Stimulated activated CD8-positive, alpha-beta memory T cell treated with anti-CD3 and anti-CD28 coated beads, Interleukin-4, amount 100 ng/mL, for 24 hours (primary cell): ENCODE data around the gene YBX2.
"Not testable (repeated sequence)": the region's sequence is repeated elsewhere in the genome, so short reads cannot be mapped to it uniquely, and the experiment has no call there.

Source experiments
- DNase-seq: peaks from one replicate; pipeline ENCODE4 v3.0.0-alpha.2; 2020; ENCODE audit warnings: low read depth

YBX2 gene

GRCh38 chr17:7294614-7295153 lies at the start of gene YBX2:
Gene YBX2, minus strand, starts transcription at chr17:7294639. Its CDS starts 139 bp downstream, at chr17:7294500.
- DNase-seq: peak; percentile 69

DNA sequence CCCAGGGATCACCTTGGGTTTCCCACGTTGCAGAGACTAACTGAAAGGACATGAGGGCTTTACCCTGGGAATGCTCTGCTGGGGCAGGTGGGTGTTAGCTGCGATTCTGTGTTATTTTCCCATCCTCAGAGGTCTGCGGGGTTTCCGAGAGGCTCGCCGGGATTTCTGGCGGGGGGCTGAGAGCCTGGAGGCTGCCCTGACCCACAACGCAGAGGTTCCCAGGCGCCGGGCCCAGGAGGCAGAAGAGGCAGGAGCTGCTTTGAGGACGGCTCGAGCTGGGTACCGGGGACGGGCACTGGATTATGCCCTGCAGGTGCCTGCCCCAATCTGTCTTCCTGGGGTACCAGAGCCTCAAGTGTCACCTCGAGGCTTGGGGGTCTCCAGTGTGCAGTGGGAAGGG lies 48.8 kb upstream of the YBX2 start:
- DNase-seq: no peak

- no peak for DNase-seq
Observed at GRCh38 chr17:7341842-7342241, 47.4 kb upstream of the YBX2 start.

DNA sequence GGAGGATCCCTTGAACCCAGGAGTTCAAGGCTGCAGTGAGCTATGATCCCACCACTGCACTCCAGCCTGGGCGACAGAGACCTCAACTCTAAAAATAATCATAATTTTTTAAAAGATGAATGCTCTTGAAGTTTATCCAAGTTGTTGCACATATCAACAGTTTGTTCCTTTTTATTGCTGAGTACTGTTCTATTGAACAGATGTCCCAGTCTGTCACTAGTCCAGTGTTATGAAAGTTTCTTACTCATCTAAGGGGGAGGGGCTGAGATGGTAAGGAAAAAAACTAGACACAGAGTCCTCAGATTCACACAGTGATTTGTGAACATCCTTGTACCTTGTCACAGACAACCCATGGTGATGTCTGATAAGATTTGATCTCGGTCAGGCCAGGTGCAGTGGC lies 45.7 kb upstream of the YBX2 start:
- DNase-seq: no peak

- DNase-seq: not testable (repeated sequence)
Observed at GRCh38 chr17:7337600-7337999, 43.2 kb upstream of the YBX2 start.

GRCh38 chr17:7336240-7337175 lies 42.1 kb upstream of the YBX2 start, which contains the start of gene ACAP1:
Gene ACAP1, plus strand, starts transcription at chr17:7336529. Its CDS starts 206 bp downstream, at chr17:7336735.
- peak; percentile 85 for DNase-seq

DNA sequence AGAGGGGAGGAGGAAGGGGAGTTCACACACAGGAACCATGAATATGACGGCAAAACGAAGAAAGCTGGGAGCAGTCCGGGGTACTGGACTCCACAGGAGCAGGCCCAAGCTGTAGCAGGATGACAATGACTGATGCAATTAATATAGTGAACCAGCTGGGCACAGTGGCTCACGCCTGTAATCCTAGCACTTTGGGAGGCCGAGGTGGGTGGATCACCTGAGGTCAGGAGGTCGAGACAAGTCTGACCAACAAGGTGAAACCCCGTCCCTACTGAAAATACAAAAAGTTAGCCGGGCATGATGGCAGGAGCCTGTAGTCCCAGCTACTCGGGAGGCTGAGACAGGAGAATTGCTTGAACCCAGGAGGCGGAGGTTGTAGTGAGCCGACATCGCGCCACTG lies 41.3 kb upstream of the YBX2 start:
- not testable (repeated sequence) for DNase-seq

DNA sequence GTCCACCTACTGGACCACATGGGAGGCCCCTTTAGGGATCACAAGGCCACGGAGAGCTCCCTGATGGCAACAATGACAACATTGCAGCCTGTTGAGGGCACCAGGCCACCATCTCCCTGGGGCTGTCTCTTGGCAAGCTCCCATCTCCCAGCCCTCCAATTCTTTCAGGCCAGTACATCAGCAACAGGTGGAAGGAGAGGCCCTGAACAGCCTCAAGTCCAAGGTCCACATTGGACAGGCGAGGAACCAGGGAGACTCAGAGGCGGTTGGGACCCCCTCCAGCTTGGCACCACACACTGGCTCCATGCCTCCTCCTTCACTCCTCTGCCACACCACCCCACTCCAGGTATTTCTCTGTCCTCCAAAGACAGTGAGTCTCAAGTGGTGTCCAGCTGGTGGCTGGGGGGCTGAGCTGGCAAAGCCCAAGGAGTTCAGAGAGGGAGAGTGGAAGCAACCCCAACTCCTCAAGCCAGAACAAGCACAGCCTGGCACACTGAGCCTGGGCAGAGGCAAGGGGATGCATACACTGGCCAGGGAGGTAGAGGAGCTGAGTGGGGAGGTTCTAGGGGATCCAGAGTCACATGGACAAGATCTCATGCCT lies 40.6 kb upstream of the YBX2 start:
- DNase-seq: no peak

DNA sequence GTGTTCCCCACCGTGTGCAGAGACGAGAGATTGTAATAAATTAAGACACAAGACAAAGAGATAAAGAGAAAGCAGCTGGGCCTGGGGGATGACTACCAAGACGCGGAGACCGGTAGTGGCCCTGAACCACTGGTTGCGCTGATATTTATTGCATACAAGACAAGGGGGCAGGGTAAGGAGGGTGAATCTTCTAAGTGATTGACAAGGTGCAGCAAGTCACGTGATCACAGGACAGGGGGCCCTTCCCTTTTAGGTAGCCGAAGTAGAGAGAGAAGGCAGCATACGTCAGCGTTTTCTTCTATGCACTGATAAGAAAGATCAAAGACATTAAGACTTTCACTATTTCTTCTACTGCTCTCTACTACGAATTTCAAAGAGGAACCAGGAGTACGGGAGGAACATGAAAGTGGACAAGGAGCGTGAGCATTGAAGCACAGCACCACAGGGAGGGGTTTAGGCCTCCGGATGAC lies 38.2 kb upstream of the YBX2 start:
- not testable (repeated sequence) for DNase-seq

- DNase-seq: no peak
Observed at GRCh38 chr17:7332111-7332510, 37.7 kb upstream of the YBX2 start.

DNA sequence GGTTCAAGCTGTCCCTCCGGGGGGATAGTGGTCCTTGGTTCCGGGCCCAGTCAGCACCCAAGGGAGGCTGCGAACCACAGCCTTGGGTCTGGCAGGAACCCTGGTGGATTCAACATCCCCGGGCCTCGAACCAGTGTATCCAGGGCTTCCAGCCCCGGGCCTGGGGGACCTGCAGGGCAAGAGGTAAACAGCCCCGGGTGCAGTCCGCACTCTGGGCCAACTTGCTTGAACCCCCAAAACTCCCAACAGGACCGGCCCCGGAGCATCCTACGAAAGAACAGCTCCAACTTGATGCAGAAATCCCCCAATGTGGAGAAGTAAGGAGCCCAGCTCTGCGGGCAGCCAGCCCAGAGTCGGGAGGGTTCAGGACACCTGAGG lies 36.2 kb upstream of the YBX2 start:
- DNase-seq: no peak

GRCh38 chr17:7329997-7330637 lies 35.7 kb upstream of the YBX2 start:
- peak; percentile 75 for DNase-seq

- DNase-seq: peak; percentile 94
Observed at GRCh38 chr17:7329374-7329996, 35.0 kb upstream of the YBX2 start.

DNA sequence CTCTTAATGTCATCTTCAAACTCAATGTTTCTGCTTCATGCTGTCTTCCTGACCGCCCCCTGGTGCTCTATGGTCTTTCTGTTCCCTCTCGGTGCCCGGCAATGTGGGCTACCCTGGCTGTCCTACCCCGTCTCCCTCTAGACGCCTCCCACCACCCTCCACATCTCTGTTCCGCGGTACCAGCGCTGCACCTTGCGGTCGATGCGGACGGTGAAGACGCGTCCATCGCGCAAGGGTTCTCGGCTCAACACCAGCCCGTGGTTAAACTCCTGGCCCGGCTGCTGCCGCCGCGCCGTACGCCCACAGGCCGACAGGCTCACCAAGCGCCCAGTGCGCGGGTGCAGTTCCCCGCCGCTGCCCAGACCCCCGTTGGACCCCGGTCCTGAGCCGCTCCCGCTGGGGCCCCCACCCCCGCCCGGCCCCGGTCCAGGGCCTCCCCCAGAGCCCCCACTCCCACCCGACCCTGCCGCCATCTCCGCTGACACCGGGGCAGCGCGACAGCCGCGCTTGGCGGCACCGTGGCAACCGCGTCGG lies 34.5 kb upstream of the YBX2 start, which contains the start of gene NEURL4:
NEURL4 (minus strand) TSS at position 496 of the 534 bp plus-strand sequence; CDS start at position 473, 23 bp downstream.
- no peak for DNase-seq

GRCh38 chr17:7328009-7328408 lies 33.6 kb upstream of the YBX2 start:
- DNase-seq: no peak

- no peak for DNase-seq
Observed at GRCh38 chr17:7327501-7327900, 33.1 kb upstream of the YBX2 start.

- no peak for DNase-seq
Observed at GRCh38 chr17:7327056-7327455, 32.6 kb upstream of the YBX2 start.

GRCh38 chr17:7326186-7326585 lies 31.7 kb upstream of the YBX2 start:
- DNase-seq: no peak

DNA sequence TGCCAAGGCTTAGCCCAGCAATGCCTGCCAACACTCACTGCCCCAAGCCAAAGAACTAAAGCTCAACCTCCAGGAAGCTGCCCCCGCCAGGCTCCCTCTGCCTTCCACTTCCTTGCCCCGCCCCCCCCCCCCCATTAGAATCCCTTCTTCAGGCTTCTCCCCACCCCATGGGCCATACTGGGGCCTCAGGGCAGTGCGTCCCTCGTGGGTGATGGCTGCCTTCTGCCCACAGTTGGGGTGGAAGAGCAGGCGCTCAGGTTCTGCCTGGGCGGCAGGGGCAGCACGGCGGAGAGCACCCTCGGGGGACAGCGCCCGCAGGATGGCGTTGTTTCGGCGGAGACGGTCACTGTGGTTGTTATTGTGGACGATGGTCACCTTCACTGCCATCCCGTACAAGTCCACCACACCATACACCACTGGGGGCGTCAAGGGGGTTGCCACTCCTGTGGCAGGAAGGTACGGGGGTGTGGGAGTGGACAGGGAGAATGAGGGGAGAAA lies 30.6 kb upstream of the YBX2 start:
- DNase-seq: no peak

DNA sequence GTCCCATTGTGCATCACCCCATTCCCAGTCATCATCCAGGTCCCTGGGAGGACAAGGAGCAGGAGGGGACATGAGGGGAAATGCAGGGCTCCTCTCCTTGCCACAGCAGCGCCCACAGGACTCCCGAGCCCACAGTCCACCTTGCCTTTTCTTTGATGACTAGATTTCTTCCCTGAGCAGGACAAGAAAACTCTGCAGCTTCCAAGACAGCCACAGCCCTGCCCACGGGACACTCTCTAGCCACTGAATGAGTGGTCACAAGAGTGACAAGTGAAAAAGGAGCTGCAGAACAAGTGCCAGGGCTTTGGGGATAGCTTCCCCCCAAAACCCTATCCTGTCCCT lies 30.0 kb upstream of the YBX2 start:
- no peak for DNase-seq

DNA sequence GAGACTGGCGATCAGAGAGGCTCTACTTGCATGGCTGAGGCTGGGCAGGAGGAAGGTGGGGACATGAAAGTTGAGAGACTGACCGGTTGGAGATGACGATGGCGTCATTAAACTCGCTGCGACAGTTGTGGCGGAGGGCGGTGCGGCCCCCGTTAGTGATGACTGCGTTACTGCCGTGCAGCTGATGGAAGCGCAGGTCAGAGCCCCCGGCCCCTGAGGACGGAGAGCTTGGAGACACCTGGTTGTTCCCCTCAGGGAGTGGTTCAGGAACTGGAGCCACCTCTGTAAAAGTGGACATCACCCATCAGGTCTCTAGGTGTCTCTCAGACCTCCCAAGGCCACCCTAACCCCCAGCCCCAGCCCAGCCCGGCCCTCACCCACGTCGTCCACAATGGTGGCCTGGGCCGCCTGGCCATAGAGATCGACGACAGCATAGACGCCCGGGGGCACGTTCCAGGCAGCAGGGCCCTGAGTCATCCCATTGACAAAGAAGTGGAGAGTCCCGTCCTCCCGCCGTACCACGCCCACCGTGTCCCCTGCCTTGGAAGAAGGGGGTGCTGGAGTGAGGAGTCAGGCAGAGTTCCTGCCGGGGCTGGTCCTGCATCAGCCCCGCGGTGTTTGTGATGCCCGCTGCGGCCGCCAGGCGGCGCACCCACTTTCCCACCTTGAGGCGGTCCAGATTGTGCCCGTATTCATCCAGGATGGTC lies 29.4 kb upstream of the YBX2 start:
- DNase-seq: peak; percentile 57
